Superior temporal gyrus (tissue), 1 donor: ENCODE results near the gene PLS1.

ENCODE experiments used
- DNase-seq: peaks from one replicate; pipeline ENCODE4 v3.0.0-alpha.2; 2016; ENCODE audit errors: extremely low spot score

Gene PLS1

GRCh38 chr3:142641504-142641903 lies 45.3 kb downstream of the PLS1 start:
- DNase-seq, result no peak

- no peak for DNase-seq
Measured at GRCh38 chr3:142642956-142643355, 46.8 kb downstream of the PLS1 start.

- DNase-seq, result no peak
Measured at GRCh38 chr3:142644502-142644901, 48.3 kb downstream of the PLS1 start.

- no peak for DNase-seq
Measured at GRCh38 chr3:142645236-142645793, 49.1 kb downstream of the PLS1 start.

- DNase-seq, result no peak
Measured at GRCh38 chr3:142646020-142646785, 50.0 kb downstream of the PLS1 start.

GRCh38 chr3:142647856-142648255 lies 51.7 kb downstream of the PLS1 start:
- no peak for DNase-seq

GRCh38 chr3:142648950-142649349 lies 52.8 kb downstream of the PLS1 start:
- DNase-seq, result no peak

- no peak for DNase-seq
Measured at GRCh38 chr3:142650001-142650693, 54.0 kb downstream of the PLS1 start.

GRCh38 chr3:142651711-142652110 lies 55.5 kb downstream of the PLS1 start:
- DNase-seq, result no peak

- no peak for DNase-seq
Measured at GRCh38 chr3:142652826-142653292, 56.7 kb downstream of the PLS1 start.

- DNase-seq, result no peak
Measured at GRCh38 chr3:142656575-142656974, 60.4 kb downstream of the PLS1 start.

- no peak for DNase-seq
Measured at GRCh38 chr3:142657033-142657432, 60.8 kb downstream of the PLS1 start.

GRCh38 chr3:142660383-142660782 lies 64.2 kb downstream of the PLS1 start:
- DNase-seq, result no peak

- no peak for DNase-seq
Measured at GRCh38 chr3:142660893-142661292, 64.7 kb downstream of the PLS1 start.

- DNase-seq, result no peak
Measured at GRCh38 chr3:142663865-142664264, 67.7 kb downstream of the PLS1 start.

GRCh38 chr3:142664311-142664710 lies 68.1 kb downstream of the PLS1 start:
- no peak for DNase-seq

GRCh38 chr3:142664819-142665218 lies 68.6 kb downstream of the PLS1 start:
- DNase-seq, result no peak

GRCh38 chr3:142670120-142670519 lies 73.9 kb downstream of the PLS1 start:
- no peak for DNase-seq

- DNase-seq, result no peak
Measured at GRCh38 chr3:142676151-142676550, 80.0 kb downstream of the PLS1 start.

GRCh38 chr3:142680710-142681109 lies 84.5 kb downstream of the PLS1 start:
- DNase-seq, result no peak

GRCh38 chr3:142690613-142691012 lies 94.4 kb downstream of the PLS1 start:
- DNase-seq, result no peak

- no peak for DNase-seq
Measured at GRCh38 chr3:142691527-142691926, 95.3 kb downstream of the PLS1 start.
